ENCODE data around the gene LGR4. TPM values are rescaled to one million over a fixed set of nuclear protein-coding genes. Genes with fewer than 3 reads are reported as not detected.

The LGR4 gene
- total and polyA plus RNA-seq, 2 of the 4 experiments (the other 2 are of a cell fraction): 2.9 to 6.8 TPM

DNA sequence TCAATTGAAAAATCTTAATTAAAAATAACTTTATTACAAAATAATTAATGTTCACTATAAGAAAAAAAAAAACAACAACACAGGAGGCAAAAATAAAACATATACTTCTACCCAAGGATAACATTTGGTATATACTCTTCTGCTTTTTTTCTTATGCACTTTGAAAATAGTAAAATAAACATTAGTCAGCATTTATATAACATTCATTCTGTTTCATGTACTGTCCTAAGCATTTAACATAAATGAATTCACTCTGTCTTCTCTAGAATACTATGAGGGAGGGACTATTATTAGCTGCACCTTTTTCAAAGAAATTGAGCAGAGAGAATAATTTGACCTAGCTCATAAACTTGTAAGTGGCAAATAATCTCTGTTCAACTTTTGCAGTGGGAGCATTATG is 61.3 kb downstream of the LGR4 start:
- BruUV-seq (replicated peaks): no TSS peak

More for the DNA sequence above, 61.3 kb downstream of the LGR4 start:
- Histone ChIP-seq H3K4me2 (ENCODE audit: low read depth, low read length) (no peak overlapping the region), H4K91ac (ENCODE audit: insufficient read depth, low read depth, low read length) (no peak overlapping the region), H3K9ac (ENCODE audit: low read depth, low read length) (no peak overlapping the region), H3K18ac (ENCODE audit: low read depth, low read length) (no peak overlapping the region), H3K9me3 (ENCODE audit: control insufficient read depth, insufficient read depth, low read length) (no peaks in the 10 kb centered on the region), H3K23ac (ENCODE audit: low read depth, low read length) (no peak overlapping the region), H3K9me1 (ENCODE audit: insufficient read depth, low read length) (no peaks in the 10 kb centered on the region), H2AFZ (replicated peaks; ENCODE audit: low read length, poor library complexity) (no peak overlapping the region), H3K27me3 (ENCODE audit: control insufficient read depth, insufficient read depth, low read length) (no peaks in the 10 kb centered on the region), H3K27ac (ENCODE audit: insufficient read depth, low read length) (no peak overlapping the region), H2AK5ac (ENCODE audit: low read depth, low read length) (no peak overlapping the region), H4K8ac (ENCODE audit: low read depth in 2 of 2, low read length in 2 of 2) (no peak overlapping the region), H2BK15ac (ENCODE audit: low read depth, low read length) (no peak overlapping the region), H2AK9ac (replicated peaks; ENCODE audit: low read depth, low read length, poor library complexity) (no peak overlapping the region), H3K4me3 (ENCODE audit: insufficient read depth, low read depth, low read length) (no peak overlapping the region), H4K20me1 (ENCODE audit: insufficient read depth, low read length) (no peaks in the 10 kb centered on the region), H2BK20ac (ENCODE audit: low read depth, low read length) (no peak overlapping the region), H2BK120ac (ENCODE audit: low read depth, low read length) (no peak overlapping the region), H3K4ac (ENCODE audit: low read depth, low read length) (no peak overlapping the region), H3K14ac (replicated peaks; ENCODE audit: low read depth, low read length) (no peak overlapping the region), H4K5ac (ENCODE audit: low read depth, low read length) (no peak overlapping the region), H3K56ac (ENCODE audit: extremely low read depth, insufficient read depth, low read length) (no peak overlapping the region), H3K36me3 (ENCODE audit: control insufficient read depth, insufficient read depth, low read length) (no peaks in the 10 kb centered on the region), H3K79me1 (ENCODE audit: low read depth in 1 of 2, low read length in 2 of 2) (0 out of 4 replicates have a peak, but pooled peaks cover 0 to 4% of the 10 kb centered on the region in 2 experiments), H3K4me1 (ENCODE audit: control insufficient read depth, insufficient read depth, low read length) (no peaks in the 10 kb centered on the region), H2BK5ac (ENCODE audit: low read depth, low read length, poor library complexity, severe bottlenecking) (no peak overlapping the region)
- ChIA-PET POLR2A (ENCODE audit: unreplicated experiment) (no interaction called here), CTCF (interaction anchor here (1.4 kb wide), 1 partner anchor 10 kb away, joined by 5 read pairs; no protein-coding TSS in a partner anchor)
- dilution Hi-C loops (cut with HindIII; ENCODE audit: low sequenced_read_pairs, unreplicated experiment) (no loop called here), intact Hi-C loops (cut with micrococcal nuclease) (no loop called here), in situ Hi-C loops (cut with MboI; ENCODE audit: low sequenced_read_pairs) (no loop called here)
- DNase-seq (no peak), ATAC-seq (ENCODE audit: low read depth) (no peak; the same call in 1 of the 2 replicates)
- no peak for TF ChIP-seq FOS (IDR thresholded peaks at IDR 0.05; ENCODE audit: low read depth, low read length)
- TF ChIP-seq MAFK (IDR thresholded peaks at IDR 0.05; ENCODE audit: low read depth, low read length): peak; percentile 95

All from IMR-90 (cell line).